HepG2 (cell line): ENCODE data around the gene LRRC8E. TPM values are rescaled to one million over a fixed set of nuclear protein-coding genes. Genes with fewer than 3 reads are reported as not detected.

Experiments
- DRAP1 ChIP-seq: IDR thresholded peaks from 2 replicates; pipeline ENCODE4 v1.6.1; 2016; ENCODE audit warnings: missing genetic modification reagents, missing compliant biosample characterization
- HNRNPUL1 ChIP-seq: fragments of 200-400 bp; formaldehyde crosslinking; IDR thresholded peaks from 2 replicates; pipeline ENCODE4 v1.6.1; 2017; ENCODE audit warnings: low read depth, mild to moderate bottlenecking, low read length, moderate library complexity
- MAZ ChIP-seq, 2 experiments: sonication (generic) in 1 of 2; formaldehyde crosslinking in 1 of 2; IDR thresholded peaks; 2 replicates each; pipeline versions ENCODE4 v1.5.0 to v1.6.1; 2012 to 2020; ENCODE audit warnings: low read depth in 2 of 2, mild to moderate bottlenecking in 2 of 2, borderline replicate concordance in 1 of 2, improper control_type of control experiment in 1 of 2, low read length in 1 of 2, missing genetic modification reagents in 1 of 2, moderate library complexity in 1 of 2
- MXD4 ChIP-seq: IDR thresholded peaks from 2 replicates; pipeline ENCODE4 v1.6.1; 2016; ENCODE audit warnings: mild to moderate bottlenecking, missing biosample characterization, missing genetic modification reagents
- MXI1 ChIP-seq: IDR thresholded peaks from 3 replicates; pipeline ENCODE4 v1.6.1; 2012; ENCODE audit warnings: low read depth, low read length, inconsistent platforms, borderline replicate concordance
- NCOA5 ChIP-seq: sonication (generic); formaldehyde crosslinking; IDR thresholded peaks from 2 replicates; pipeline ENCODE4 v1.4.0; 2020; ENCODE audit warnings: missing genetic modification reagents
- SETDB1 ChIP-seq: sonication (generic); formaldehyde crosslinking; IDR thresholded peaks from 2 replicates; pipeline ENCODE4 v1.5.1; 2020; ENCODE audit warnings: missing genetic modification reagents, mild to moderate bottlenecking, borderline replicate concordance
- SKI ChIP-seq: fragments of 450-650 bp; IDR thresholded peaks from one replicate; pipeline ENCODE4 v1.6.1; 2018; ENCODE audit warnings: mild to moderate bottlenecking; ENCODE audit not compliant: partially characterized antibody
- TAF1 ChIP-seq: sonication (generic); formaldehyde crosslinking; IDR thresholded peaks from 2 replicates; pipeline ENCODE4 v1.4.0; 2020; ENCODE audit warnings: missing genetic modification reagents
- TAF15 ChIP-seq: fragments of 200-400 bp; formaldehyde crosslinking; IDR thresholded peaks from one replicate; pipeline ENCODE4 v1.6.1; 2018; ENCODE audit warnings: mild to moderate bottlenecking, low read depth, low read length; ENCODE audit not compliant: poor library complexity, severe bottlenecking
- TMF1 ChIP-seq: sonication (generic); formaldehyde crosslinking; IDR thresholded peaks from 2 replicates; pipeline ENCODE4 v1.8.1; 2022; ENCODE audit warnings: low read depth, missing genetic modification reagents
- YEATS2 ChIP-seq: sonication (generic); formaldehyde crosslinking; IDR thresholded peaks from 2 replicates; pipeline ENCODE4 v1.4.0; 2020; ENCODE audit warnings: missing genetic modification reagents, borderline replicate concordance
- ZBTB20 ChIP-seq: sonication (generic); formaldehyde crosslinking; IDR thresholded peaks from 2 replicates; pipeline ENCODE4 v1.8.1; 2023; ENCODE audit warnings: missing genetic modification reagents, low read depth, mild to moderate bottlenecking, borderline replicate concordance
- ZBTB42 ChIP-seq: sonication (generic); formaldehyde crosslinking; IDR thresholded peaks from 2 replicates; pipeline ENCODE4 v1.5.0; 2020; ENCODE audit warnings: mild to moderate bottlenecking, missing genetic modification reagents
- ZNF33B ChIP-seq: sonication (generic); formaldehyde crosslinking; IDR thresholded peaks from 2 replicates; pipeline ENCODE4 v1.5.1; 2020; ENCODE audit warnings: mild to moderate bottlenecking, missing genetic modification reagents
- ZNF441 ChIP-seq: sonication (generic); formaldehyde crosslinking; IDR thresholded peaks from 2 replicates; pipeline ENCODE4 v1.7.0; 2021; ENCODE audit warnings: missing genetic modification reagents, borderline replicate concordance
- ZNF512 ChIP-seq: sonication (generic); formaldehyde crosslinking; IDR thresholded peaks from 2 replicates; pipeline ENCODE4 v1.4.0; 2020; ENCODE audit warnings: mild to moderate bottlenecking, missing genetic modification reagents
- ZNF619 ChIP-seq: sonication (generic); formaldehyde crosslinking; IDR thresholded peaks from 2 replicates; pipeline ENCODE4 v1.4.0; 2020; ENCODE audit warnings: mild to moderate bottlenecking, missing genetic modification reagents
- polyA plus RNA-seq, 8 experiments: library from polyadenylated mRNA; depleted of rRNA in 3 of 8; stranded (reverse) in 7 of 8; unstranded in 1 of 8; fragments of >200 nt; fragmentation: Illumina TruSeq in 4 of 8; extraction: Trizol in 4 of 8; gene quantifications; 2 replicates each; pipeline versions ENCODE4 v1.2.1 to v1.2.3, GENCODE V29; 2011 to 2016; ENCODE audit warnings: low read depth in 4 of 8, missing spikeins in 1 of 8, mixed read lengths in 1 of 8; ENCODE audit not compliant: insufficient read depth in 1 of 8
- total RNA-seq, 5 experiments: library from RNA; depleted of rRNA; stranded (reverse); fragments of >200 nt; fragmentation: Illumina TruSeq; extraction: Trizol; gene quantifications; 2 replicates each; pipeline ENCODE4 v1.2.3, GENCODE V29; 2016; ENCODE audit warnings: low read depth in 1 of 5
- TF ChIP-seq, protein P1 (sequence below): sonication (generic); formaldehyde crosslinking; IDR thresholded peaks from 2 replicates; pipeline ENCODE4 v1.8.0; 2022; ENCODE audit warnings: mild to moderate bottlenecking, missing genetic modification reagents; ENCODE audit not compliant: insufficient replicate concordance
- TF ChIP-seq, protein P2 (sequence below): sonication (generic); formaldehyde crosslinking; IDR thresholded peaks from 2 replicates; pipeline ENCODE4 v1.5.0; 2020; ENCODE audit warnings: missing genetic modification reagents
- TF ChIP-seq, protein P3 (sequence below): IDR thresholded peaks from 2 replicates; pipeline ENCODE4 v1.6.1; 2018; ENCODE audit warnings: missing genetic modification reagents

The LRRC8E gene
- total and polyA plus RNA-seq, 2 of the 13 experiments (the other 11 are each of a cell fraction or from before 2014, with no cell fraction given): 8.0 to 10.3 TPM

GRCh38 chr19:7943444-7944176 lies 55.3 kb downstream of the LRRC8E start, which contains the start of gene TIMM44 (continued):
- TF ChIP-seq, protein P1, sequence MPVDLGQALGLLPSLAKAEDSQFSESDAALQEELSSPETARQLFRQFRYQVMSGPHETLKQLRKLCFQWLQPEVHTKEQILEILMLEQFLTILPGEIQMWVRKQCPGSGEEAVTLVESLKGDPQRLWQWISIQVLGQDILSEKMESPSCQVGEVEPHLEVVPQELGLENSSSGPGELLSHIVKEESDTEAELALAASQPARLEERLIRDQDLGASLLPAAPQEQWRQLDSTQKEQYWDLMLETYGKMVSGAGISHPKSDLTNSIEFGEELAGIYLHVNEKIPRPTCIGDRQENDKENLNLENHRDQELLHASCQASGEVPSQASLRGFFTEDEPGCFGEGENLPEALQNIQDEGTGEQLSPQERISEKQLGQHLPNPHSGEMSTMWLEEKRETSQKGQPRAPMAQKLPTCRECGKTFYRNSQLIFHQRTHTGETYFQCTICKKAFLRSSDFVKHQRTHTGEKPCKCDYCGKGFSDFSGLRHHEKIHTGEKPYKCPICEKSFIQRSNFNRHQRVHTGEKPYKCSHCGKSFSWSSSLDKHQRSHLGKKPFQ (CRISPR knock-in tag): peak; percentile 67
- no peak for TF ChIP-seq MAZ (IDR thresholded peaks at IDR 0.05; ENCODE audit: borderline replicate concordance, low read depth, low read length)
- peak; percentile 77; the same call in 1 of the 2 replicates for TF ChIP-seq MAZ (CRISPR knock-in tag; IDR thresholded peaks at IDR 0.05; ENCODE audit: low read depth)
- TF ChIP-seq ZNF512 (CRISPR knock-in tag): no peak
- 0 out of 2 replicates have a peak, but pooled peaks have one; percentile 56 for TF ChIP-seq ZBTB42
- TF ChIP-seq TMF1 (CRISPR knock-in tag): peak; percentile 89
- TF ChIP-seq YEATS2: peak; percentile 76
- 0 out of 2 replicates have a peak, but pooled peaks have one; percentile 30 for TF ChIP-seq ZNF619 (CRISPR knock-in tag)
- peak; percentile 10 for TF ChIP-seq SKI
- TF ChIP-seq HNRNPUL1: 0 out of 2 replicates have a peak, but pooled peaks have one; percentile 35
- peak; percentile 75 for TF ChIP-seq DRAP1 (CRISPR knock-in tag)
- TF ChIP-seq ZBTB20 (CRISPR knock-in tag): peak; percentile 51; the same call in 1 of the 2 replicates
- peak; percentile 97; the same call in 2 of the 3 replicates for TF ChIP-seq MXI1
- TF ChIP-seq, protein P2, sequence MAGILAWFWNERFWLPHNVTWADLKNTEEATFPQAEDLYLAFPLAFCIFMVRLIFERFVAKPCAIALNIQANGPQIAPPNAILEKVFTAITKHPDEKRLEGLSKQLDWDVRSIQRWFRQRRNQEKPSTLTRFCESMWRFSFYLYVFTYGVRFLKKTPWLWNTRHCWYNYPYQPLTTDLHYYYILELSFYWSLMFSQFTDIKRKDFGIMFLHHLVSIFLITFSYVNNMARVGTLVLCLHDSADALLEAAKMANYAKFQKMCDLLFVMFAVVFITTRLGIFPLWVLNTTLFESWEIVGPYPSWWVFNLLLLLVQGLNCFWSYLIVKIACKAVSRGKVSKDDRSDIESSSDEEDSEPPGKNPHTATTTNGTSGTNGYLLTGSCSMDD: no peak
- TF ChIP-seq NCOA5: no peak
- peak; percentile 98 for TF ChIP-seq TAF1 (CRISPR knock-in tag)
- TF ChIP-seq, protein P3, sequence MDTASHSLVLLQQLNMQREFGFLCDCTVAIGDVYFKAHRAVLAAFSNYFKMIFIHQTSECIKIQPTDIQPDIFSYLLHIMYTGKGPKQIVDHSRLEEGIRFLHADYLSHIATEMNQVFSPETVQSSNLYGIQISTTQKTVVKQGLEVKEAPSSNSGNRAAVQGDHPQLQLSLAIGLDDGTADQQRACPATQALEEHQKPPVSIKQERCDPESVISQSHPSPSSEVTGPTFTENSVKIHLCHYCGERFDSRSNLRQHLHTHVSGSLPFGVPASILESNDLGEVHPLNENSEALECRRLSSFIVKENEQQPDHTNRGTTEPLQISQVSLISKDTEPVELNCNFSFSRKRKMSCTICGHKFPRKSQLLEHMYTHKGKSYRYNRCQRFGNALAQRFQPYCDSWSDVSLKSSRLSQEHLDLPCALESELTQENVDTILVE: peak; percentile 75; the same call in 1 of the 2 replicates
- peak; percentile 74; the same call in 1 of the 2 replicates for TF ChIP-seq ZNF441 (CRISPR knock-in tag)
- peak; percentile 99 for TF ChIP-seq MXD4 (CRISPR knock-in tag)
- no peak for TF ChIP-seq SETDB1 (CRISPR knock-in tag)
- TF ChIP-seq ZNF33B: no peak
- peak; percentile 45 for TF ChIP-seq TAF15
